ENCODE data around the gene PRSS8. TPM values are rescaled to one million over a fixed set of nuclear protein-coding genes. Genes with fewer than 3 reads are reported as not detected.
"Not testable (repeated sequence)": the region's sequence is repeated elsewhere in the genome, so short reads cannot be mapped to it uniquely, and the experiment has no call there.

The PRSS8 gene
- total RNA-seq, 1 donor from 2014 or later, result not detected

DNA sequence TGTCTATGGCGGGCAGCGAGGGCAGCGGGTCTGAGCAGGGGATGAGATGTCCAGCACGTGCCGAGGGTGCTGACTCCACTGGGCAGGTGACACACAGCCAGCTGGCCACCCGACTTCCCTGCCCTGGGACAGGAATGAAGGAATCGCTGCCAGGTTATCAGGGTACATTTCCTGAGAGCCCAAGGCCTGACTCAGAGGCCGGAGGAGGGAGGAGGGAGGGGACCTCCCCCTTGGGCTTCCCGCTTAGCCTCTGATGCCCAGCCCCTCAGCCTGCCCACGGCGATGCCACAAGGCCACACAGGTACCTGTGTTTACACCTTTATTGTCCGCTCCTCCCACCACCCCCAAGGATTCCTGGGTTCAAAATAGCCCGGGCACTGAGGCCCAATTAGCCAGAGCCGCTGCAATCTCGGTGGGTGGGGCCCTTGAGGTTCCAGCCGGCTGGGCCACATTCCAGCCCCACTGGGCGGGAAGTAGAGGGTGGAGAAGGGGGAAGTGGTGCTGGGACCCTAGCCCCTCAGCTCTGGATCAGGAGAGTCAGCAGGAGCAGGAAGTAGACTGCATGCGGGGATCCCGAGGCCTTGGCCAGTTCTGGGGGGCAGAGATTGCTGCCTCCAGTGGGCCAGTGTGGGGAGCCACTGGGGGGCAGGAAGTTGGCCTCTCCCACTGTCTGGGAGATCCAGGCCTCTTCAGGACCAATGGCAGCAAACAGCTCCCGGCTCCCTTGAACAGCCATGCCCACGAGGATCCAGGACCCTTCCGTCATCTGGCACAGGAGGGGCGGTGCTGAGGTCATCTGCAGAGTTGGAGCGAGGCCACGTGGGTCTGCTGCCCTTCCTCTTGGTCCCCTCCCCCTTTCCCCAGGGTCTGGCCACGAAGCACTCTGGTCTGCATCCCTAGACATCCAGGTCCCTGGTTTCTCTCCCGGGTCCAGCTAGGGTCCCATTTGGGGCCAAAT is 3.4 kb upstream of the PRSS8 start:
- peaks cover 26% of the 10 kb centered on the region for H3K4me1 Mint-ChIP-seq (ENCODE audit: low read depth)
- H3K4me3 Mint-ChIP-seq (ENCODE audit: unreplicated experiment), result no peak overlapping the region
- H3K9me3 Mint-ChIP-seq (ENCODE audit: low read depth), result no peaks in the 10 kb centered on the region
- no peak overlapping the region for H3K27ac Mint-ChIP-seq (ENCODE audit: unreplicated experiment)
- DNase-seq (ENCODE audit: low spot score), result no peak
- TF ChIP-seq, protein P1, sequence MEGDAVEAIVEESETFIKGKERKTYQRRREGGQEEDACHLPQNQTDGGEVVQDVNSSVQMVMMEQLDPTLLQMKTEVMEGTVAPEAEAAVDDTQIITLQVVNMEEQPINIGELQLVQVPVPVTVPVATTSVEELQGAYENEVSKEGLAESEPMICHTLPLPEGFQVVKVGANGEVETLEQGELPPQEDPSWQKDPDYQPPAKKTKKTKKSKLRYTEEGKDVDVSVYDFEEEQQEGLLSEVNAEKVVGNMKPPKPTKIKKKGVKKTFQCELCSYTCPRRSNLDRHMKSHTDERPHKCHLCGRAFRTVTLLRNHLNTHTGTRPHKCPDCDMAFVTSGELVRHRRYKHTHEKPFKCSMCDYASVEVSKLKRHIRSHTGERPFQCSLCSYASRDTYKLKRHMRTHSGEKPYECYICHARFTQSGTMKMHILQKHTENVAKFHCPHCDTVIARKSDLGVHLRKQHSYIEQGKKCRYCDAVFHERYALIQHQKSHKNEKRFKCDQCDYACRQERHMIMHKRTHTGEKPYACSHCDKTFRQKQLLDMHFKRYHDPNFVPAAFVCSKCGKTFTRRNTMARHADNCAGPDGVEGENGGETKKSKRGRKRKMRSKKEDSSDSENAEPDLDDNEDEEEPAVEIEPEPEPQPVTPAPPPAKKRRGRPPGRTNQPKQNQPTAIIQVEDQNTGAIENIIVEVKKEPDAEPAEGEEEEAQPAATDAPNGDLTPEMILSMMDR (IDR thresholded peaks at IDR 0.05), result no peak
- H3K27me3 Mint-ChIP-seq (ENCODE audit: low read depth), result no peaks in the 10 kb centered on the region
- no peaks in the 10 kb centered on the region for H3K36me3 Mint-ChIP-seq (ENCODE audit: low read depth)

DNA sequence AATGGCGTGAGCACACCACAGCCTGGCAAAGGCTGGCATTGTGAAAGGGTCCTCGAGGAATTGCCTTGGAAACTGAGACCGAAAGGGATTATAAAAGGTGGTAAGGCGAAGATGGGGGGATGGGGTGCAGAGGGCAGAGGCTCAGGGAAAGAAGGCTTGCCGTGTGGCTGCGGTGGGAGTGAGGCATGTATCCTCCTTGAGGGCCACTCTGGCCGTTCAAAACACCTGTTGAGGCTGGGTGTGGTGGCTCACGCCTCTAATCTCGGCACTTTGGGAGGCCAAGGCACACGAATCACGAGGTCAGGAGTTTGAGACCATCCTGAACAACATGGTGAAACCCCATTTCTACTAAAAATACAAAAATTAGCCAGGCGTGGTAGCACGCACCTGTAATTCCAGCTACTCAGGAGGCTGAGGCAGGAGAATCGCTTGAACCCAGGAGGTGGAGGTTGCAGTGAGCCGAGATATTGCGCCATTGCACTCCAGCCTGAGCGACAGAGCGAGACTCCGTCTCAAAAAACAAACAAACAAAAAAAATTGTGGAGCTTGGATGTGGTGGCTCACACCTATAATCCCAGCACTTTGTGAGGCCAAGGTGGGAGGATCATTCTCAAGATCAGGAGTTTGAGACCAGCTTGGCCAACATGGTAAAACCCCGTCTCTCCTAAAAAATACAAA is 1.4 kb upstream of the PRSS8 start:
- not testable (repeated sequence) for H3K4me3 Mint-ChIP-seq (ENCODE audit: unreplicated experiment); H3K36me3 Mint-ChIP-seq (ENCODE audit: low read depth); DNase-seq (ENCODE audit: low spot score); H3K27ac Mint-ChIP-seq (ENCODE audit: unreplicated experiment); H3K27me3 Mint-ChIP-seq (ENCODE audit: low read depth); H3K9me3 Mint-ChIP-seq (ENCODE audit: low read depth)
- H3K4me1 Mint-ChIP-seq (ENCODE audit: low read depth), result peaks cover 24% of the 10 kb centered on the region

DNA sequence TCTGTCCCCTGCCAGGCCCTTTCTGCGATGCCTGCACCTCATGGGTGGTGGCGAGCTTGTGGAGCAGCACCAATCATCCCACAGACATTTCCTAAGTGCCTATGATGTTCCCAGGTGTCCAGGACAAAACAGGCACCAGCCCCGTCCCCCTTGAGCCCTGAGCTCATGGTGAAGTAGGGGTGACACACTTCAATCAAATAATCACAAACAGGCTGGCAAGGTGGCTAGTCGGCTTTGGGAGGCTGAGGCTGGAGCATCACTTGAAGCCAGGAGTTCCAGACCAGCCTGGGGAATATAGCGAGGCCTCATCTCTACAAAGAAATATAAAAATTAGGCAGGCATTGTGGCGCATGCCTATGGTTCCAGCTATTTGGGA is 748 bp upstream of the PRSS8 start:
- no peak overlapping the region for H3K4me3 Mint-ChIP-seq (ENCODE audit: unreplicated experiment)

DNA sequence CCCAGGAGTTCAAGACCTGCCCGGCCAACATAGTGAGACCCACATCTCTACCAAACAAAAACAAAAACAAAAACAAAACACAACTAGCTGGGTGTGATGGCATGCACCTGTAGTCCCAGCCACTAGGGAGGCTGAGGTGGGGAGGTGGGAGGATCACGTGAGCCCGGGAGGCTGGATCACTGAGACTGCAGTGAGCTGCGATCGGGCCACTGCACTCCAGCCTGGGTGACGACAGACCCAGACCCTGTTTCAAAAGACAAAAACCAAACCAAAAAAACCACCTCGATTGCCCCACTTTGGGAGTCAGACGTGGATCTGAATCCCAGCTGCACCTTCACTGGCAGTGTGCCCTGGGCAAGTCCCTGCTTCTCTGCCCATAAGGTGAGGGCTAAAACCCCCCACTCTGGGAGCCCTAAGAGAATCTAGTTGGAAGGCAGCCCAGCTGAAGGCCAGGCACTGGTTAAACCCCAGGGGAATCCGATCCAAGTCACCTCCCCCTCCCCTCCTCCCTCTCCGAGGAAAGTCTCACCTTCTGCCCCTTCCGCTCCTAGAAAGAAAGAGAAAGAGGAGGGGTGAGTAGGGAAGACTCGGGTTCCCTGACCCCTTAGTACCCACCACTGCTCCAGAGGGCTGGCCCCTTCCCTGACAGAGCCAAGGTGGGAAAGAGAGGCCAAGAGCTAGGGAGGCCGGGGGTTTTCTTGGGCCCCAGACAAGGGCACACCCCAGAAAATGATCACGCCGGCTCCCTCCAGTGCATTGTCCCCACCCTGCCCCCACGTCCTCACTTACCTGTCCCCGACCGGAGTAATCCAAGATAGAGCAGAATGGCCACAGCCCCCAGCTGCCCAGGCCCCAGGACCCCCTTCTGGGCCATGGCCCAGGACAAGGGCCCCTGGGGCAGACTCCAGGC is 647 bp downstream of the PRSS8 start:
- Mint-ChIP-seq H3K4me1 (ENCODE audit: low read depth) (peaks cover 10% of the 10 kb centered on the region), H3K4me3 (ENCODE audit: unreplicated experiment) (no peak overlapping the region), H3K36me3 (ENCODE audit: low read depth) (peaks cover 2% of the 10 kb centered on the region), H3K27ac (ENCODE audit: unreplicated experiment) (no peak overlapping the region), H3K27me3 (ENCODE audit: low read depth) (no peaks in the 10 kb centered on the region), H3K9me3 (ENCODE audit: low read depth) (no peaks in the 10 kb centered on the region)
- TF ChIP-seq, protein P1 (IDR thresholded peaks at IDR 0.05), result no peak
- DNase-seq (ENCODE audit: low spot score), result no peak

More for the DNA sequence above, 748 bp upstream of the PRSS8 start:
- Mint-ChIP-seq H3K4me1 (ENCODE audit: low read depth) (peaks cover 17% of the 10 kb centered on the region), H3K9me3 (ENCODE audit: low read depth) (no peaks in the 10 kb centered on the region), H3K27ac (ENCODE audit: unreplicated experiment) (no peak overlapping the region), H3K27me3 (ENCODE audit: low read depth) (no peaks in the 10 kb centered on the region), H3K36me3 (ENCODE audit: low read depth) (peaks cover under 1% of the 10 kb centered on the region)
- TF ChIP-seq, protein P1 (IDR thresholded peaks at IDR 0.05), result no peak
- no peak for DNase-seq (ENCODE audit: low spot score)

DNA sequence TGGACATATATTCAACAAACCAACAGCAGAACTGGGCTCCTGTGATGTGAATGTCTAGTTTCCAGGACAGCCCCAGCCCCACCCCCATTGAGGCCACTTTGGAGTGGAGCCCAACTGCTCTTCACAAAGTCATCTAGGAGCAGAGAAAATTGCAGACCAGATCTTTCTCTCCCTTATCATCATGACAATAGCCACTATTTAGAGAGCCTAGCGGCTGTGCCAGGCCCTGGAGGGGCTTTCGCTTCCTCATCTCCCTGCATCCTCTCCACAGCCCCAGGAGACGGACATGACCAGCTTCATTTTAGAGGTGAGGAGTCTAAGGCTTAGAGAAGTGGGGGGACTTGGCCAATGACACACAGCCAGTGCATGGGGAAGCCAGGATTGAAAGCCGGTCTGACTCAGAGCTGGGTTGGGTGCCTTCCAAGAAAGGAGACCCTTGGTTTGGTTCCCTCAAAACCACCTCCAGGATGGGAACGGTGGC is 1.4 kb downstream of the PRSS8 start:
- Mint-ChIP-seq H3K27ac (ENCODE audit: unreplicated experiment) (no peak overlapping the region), H3K4me1 (ENCODE audit: low read depth) (peaks cover 10% of the 10 kb centered on the region), H3K4me3 (ENCODE audit: unreplicated experiment) (no peak overlapping the region), H3K9me3 (ENCODE audit: low read depth) (no peaks in the 10 kb centered on the region), H3K27me3 (ENCODE audit: low read depth) (no peaks in the 10 kb centered on the region), H3K36me3 (ENCODE audit: low read depth) (peaks cover 2% of the 10 kb centered on the region)
- TF ChIP-seq, protein P1 (IDR thresholded peaks at IDR 0.05), result no peak
- no peak for DNase-seq (ENCODE audit: low spot score)
